ENCODE results near the gene ANKS3.

The ANKS3 gene, protein sequence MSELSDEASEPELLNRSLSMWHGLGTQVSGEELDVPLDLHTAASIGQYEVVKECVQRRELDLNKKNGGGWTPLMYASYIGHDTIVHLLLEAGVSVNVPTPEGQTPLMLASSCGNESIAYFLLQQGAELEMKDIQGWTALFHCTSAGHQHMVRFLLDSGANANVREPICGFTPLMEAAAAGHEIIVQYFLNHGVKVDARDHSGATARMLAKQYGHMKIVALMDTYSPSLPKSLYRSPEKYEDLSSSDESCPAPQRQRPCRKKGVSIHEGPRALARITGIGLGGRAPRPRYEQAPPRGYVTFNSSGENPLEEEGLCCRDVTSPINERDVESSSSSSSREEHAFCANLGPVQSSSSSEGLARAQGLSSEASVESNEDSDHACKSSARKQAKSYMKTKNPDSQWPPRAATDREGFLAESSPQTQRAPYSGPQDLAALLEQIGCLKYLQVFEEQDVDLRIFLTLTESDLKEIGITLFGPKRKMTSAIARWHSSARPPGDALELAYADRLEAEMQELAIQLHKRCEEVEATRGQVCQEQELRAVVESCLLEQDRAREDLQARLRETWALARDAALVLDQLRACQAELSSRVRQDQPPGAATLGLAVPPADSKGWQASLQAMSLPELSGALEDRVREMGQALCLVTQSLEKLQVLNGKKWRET

DNA sequence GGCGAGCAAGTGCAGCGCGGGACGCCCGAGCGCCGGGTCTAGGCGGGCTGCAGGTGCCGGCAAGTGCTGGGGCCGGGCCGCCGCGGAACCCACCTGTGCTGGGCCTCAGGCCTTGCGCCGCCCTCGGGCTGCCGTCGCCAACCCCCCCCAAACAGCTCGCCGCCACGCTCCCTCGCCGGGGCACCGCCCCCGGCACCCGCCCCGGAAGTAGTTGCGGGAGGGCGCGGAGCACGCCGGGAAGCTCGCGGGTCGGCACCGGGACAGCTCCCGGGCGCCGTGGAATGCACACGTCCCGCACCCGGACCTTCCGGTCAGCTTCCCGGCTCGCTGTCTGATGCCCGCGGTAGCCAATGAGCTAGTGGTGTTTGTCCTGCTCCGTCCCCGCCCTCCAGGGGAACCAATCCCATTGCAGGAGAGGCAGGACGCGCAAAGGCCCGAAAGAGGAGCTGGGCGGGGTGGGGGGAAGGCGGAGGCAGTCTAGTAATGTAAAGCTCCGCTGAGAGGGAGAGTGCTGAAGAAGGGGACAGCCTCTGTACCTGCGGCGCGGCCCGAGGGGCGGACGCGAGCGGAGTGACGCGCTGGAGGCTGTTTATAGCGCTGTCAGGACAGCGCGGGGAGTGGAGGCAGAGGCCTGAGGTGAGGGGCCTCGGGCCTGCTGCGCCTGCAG lies at the start of gene ANKS3, which contains the start of gene DNAAF8:
Gene ANKS3, minus strand, starts transcription at position 209 of the 667 bp plus-strand sequence. CDS start 4,122 bp downstream, outside the sequence.
Gene DNAAF8, plus strand, starts transcription at position 475 of the 667 bp plus-strand sequence. CDS start 1,978 bp downstream, outside the sequence.
- peak; percentile 99 for DNase-seq (ENCODE audit: low spot score)

DNA sequence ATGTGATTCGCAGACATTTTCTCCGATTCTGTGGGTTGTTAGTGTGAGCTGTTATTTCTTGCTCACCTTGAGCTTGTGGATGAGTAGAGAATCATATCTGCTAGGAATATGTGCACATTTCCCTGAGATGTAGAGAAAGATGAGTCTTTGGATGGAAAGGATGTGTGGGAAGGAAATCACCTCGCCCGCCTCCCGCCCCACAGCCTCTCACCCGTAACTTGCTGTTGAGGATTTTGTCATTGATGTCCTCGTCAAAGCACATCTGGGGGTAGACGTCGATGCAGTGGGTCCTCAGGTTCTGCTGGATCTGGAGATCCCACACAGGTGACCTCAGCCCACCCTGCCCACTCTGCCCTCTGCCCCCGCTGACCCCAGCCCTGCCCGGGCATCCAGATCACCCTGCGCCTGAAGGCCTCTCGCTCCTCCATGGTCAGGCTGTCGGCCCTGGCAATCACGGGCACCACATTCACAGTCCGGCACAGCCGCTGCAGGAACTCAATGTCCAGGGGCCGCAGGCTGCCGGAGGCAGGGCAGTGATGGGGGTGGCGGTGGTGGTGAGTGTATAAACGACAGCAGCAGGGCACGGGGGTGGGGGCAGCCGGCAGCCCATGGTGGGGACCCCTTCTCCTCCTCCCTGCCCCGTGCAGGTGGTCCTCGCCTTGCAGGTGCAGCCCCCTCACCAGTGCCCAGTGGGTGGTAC lies 49.3 kb upstream of the ANKS3 start:
- DNase-seq (ENCODE audit: low spot score): no peak

DNA sequence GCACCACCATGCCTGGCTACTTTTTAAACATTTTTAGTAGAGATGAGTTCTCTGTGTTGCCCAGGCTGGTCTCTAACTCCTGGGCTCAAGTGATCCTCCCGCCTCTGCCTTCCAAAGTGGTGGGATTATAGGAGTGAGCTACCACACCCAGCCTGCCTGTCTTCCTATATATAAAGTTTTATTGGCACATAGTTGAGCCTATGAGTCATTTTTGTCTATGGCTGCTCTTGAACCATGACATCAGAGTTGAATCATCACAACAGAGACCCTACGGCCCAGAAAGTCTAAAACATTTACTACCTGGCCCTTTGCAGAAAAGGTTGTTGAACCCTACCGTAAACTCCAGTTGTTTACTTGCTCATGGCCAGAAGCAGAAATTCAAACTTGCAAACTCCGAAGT lies 46.2 kb upstream of the ANKS3 start:
- DNase-seq (ENCODE audit: low spot score): no peak

DNA sequence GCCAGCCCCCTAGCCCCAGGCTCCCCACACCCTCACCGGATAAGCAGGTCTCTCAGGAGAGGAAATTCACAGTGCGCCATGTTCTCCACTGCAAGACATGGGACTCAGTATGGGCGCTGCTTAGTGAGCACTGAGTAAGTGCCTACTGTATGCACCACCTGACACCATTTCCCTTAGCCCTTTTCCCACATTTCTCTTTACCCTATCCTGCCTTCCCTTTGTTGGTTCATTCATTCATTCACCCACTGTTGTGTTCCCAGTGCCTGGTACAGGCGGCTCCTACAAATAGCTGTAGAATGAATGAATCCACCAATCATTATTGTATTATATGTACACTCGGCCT lies 44.0 kb upstream of the ANKS3 start:
- no peak for DNase-seq (ENCODE audit: low spot score)

DNA sequence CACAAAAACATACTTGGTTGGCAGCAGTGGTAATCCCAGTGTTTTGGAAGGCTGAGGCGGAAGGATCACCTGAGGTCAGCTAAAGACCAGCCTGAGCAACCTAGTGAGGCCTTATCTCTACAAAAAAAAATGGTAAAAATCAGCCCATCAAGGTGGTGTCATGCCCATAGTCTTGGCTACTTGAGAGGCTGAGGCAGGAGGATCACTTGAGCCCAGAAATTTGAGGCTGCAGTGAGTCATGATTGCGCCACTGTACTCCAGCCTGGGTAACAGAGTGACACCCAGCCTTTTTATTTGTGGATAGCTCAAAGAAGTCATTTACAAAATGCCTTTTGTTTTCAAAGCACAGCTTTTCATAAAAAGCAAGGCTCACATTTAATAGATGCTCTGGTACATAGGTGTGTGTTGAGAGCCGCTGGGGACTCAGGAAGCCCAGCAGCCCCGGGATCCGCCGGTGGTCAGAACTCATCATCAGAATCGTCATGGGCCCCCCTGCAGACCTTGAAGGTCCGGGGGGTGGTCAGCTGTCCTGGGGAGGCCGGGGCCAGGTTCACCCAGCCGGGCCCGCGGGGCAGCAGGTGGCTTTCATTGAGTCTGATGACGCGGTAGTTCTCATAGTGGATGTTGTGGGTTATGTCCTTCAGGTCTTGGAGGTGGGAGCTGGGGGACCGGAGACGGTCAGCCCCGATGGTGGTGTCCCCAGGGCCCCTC lies 43.4 kb upstream of the ANKS3 start:
- DNase-seq (ENCODE audit: low spot score): no peak

DNA sequence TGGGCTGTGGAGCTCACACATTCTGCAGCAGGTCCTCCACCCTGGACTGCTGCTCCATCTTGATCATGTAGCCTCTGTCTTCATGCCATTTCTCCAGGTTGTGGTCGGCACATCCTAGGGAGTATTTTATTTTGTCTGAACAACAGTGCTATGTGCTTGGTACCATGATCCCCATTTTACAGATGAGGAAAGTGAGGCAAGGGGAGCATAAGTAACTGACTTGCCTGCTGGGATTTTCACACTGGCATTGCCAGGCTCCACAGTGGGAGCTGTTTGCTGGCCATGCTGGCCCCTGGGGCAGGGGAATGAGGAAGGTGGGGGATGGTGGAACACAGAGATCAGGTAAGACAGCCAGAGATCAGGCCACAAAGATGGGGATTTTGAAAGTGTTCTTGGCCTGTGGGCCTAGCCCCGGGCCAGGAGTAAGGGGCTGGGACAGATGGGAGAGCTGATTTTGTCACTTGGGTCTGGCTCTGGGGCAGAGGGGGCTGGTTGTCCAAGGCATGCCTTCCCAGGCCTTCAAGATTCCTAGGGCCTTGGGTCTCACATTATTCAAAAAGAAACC lies 42.2 kb upstream of the ANKS3 start:
- no peak for DNase-seq (ENCODE audit: low spot score)

DNA sequence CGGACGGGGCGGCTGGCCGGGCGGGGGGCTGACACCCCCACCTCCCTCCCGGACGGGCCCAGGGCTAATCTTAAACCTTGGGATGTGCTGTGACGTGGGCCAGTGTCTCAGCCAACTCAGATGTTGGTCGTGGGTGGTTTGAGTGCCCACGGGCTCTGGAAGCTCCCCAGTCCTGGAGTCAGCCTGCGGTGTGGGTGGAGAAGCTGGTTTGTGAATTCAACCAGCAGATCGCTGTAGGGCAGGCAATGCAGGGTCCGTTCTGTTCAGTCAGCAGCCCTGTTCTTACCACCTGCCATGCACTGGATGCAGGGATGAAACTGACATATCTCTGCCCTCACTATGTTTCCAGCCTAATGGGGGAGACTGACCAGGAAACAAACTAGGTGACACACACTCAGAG lies 40.9 kb upstream of the ANKS3 start:
- DNase-seq (ENCODE audit: low spot score): no peak

DNA sequence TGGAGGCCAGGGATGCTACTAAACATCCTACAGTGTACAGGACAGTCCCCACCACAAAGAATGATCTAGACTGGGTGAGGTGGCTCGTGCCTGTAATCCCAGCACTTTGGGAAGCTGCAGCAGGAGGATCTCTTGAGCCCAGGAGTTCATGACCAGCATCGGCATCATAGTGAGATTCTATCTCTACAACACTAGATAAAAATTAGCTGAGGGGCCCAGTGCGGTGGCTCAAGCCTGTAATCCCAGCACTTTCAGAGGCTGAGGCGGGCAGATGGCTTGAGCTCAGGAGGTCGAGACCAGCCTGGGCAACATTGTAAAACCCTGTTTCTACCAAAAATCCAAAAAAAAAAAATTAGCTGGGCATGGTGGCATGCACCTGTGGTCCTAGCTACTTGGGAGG lies 38.3 kb upstream of the ANKS3 start:
- no peak for DNase-seq (ENCODE audit: low spot score)

DNA sequence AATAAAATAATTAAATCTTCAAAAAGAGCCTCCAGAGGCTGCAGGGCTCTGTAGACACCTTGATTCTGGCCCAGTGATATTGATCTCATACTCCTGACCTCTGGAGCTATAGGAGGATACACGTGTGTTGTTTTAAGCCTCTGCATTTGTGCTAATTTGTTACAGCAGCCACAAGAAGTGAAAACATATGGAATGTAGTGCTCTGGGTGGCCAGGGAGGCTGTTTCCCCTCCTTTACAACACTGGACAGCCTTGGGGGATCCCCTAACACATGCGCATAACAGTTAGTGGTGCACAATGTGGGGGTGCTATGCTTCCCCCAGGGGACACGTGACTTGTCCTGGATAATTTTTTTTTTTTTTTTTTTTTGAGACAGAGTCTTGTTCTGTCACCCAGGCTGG lies 37.6 kb upstream of the ANKS3 start:
- no peak for DNase-seq (ENCODE audit: low spot score)

DNA sequence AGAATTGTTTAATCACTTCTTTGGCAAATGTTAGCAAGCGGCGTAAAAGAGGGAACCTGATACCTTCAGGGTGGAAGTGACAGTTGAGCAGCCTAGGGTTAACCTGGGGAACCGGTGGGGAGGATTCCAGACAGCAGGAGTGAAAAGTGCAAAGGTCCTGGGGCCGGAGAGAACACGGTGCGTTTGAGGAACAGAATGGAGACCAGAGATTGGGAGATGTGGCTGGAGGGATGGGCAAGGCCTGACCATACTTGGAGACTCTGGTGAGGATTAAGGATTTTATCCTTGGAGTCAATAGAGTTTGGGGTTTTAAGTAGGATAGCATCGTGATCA lies 35.2 kb upstream of the ANKS3 start:
- no peak for DNase-seq (ENCODE audit: low spot score)

DNA sequence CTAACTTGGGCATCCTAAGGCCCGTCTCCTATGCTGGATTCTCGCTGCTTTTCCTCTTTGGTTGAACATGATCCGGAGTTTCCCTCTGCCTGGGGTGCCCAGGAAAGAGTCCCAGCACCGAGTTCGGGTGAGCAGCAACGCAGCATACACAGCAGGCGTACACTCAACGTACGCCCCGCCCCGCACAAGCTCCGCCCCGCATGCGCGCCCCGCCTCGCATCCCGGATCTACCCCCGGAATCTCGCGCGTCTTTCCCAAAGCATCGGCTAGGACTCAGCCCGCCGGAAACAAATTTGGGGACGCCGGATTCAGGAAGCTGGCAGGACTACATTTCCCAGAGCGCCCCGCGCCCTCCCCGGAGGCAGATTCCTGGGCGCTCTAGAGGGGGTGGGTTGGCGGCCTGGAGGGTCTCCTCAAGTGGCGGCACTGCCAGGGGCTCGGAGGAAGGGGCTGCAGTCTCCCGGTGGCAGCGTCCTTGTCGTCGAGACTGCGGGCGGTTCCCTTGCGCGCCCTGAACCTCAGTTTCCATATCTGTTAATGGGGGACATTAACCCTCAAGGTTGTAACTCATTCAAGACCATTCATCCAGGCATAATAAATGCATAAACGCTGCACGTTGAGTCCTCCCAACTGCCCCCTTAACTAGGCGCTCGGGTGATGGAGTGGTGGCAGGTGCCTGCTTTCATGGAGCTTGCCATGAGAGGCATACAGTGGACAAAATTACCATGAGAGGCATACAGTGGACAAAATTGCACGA lies 34.7 kb upstream of the ANKS3 start:
- peak; percentile 98 for DNase-seq (ENCODE audit: low spot score)

DNA sequence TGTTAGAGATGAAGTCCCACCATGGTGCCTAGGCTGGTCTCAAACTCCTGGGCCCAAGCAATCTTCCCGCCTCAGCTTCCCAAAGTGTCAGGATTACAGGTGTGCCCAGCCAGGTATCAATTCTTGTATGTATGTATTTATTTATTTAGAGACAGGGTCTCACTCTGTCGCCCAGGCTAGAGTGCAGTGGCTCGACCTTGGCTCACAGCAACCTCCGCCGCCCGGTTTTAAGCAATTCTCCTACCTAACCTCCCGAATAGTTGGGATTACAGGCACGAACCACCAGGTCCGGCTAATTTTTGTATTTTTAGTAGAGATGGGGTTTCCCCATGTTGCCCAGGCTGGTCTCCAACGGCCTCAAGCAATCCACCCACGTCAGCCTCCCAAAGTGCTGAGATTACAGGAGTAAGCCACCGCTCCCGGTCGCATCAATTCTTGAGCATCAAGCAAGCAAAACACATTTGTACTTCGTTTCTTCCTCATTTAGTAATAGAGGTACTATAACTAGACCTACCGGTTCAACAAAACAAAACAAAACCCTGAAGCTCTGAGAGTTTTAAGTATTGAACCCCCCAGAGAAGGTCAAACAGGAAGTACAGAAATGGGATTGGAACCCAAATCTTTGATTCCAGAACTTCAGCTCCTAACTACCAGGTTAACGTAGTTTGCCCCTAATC lies 33.9 kb upstream of the ANKS3 start:
- DNase-seq (ENCODE audit: low spot score): no peak

DNA sequence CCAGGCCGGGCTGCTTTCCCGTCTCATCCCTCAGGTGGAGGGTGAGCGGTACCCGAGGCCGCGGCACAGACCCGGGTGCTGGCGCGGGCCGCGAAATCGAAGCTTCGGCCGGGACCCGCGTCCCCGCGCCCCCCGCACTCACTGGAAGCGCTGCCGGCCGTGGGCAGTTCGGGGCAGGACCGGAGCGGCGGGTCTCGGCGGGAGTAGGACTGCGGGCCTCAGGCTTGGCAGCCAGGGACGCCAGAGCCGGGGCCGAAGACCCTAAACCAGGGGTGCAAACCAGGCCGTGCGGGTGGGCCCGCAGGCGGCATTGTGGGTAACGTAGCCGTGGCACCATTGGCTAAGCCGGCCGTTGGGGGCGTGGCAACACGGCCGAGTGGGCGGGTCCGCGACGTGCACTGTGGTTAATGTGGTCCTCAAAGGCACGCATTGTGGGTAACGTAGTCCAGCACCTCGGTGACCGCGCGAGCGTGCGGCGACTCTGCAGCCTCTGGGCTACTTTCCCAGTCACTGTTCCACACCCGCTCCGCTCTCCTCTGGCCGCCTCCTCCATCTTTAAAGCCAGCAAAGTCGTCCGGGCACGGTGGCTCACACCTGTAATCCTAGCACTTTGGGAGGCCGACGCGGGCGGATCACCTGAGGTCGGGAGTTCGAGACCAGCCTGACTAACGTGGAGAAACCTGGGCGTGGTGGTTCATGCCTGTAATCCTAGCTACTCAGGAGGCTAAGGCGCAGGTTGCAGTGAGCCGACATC lies 33.0 kb upstream of the ANKS3 start, which contains the start of gene ZNF500:
Gene ZNF500, minus strand, starts transcription at position 288 of the 754 bp plus-strand sequence. CDS start 1,184 bp downstream, outside the sequence.
- DNase-seq (ENCODE audit: low spot score): peak; percentile 98

DNA sequence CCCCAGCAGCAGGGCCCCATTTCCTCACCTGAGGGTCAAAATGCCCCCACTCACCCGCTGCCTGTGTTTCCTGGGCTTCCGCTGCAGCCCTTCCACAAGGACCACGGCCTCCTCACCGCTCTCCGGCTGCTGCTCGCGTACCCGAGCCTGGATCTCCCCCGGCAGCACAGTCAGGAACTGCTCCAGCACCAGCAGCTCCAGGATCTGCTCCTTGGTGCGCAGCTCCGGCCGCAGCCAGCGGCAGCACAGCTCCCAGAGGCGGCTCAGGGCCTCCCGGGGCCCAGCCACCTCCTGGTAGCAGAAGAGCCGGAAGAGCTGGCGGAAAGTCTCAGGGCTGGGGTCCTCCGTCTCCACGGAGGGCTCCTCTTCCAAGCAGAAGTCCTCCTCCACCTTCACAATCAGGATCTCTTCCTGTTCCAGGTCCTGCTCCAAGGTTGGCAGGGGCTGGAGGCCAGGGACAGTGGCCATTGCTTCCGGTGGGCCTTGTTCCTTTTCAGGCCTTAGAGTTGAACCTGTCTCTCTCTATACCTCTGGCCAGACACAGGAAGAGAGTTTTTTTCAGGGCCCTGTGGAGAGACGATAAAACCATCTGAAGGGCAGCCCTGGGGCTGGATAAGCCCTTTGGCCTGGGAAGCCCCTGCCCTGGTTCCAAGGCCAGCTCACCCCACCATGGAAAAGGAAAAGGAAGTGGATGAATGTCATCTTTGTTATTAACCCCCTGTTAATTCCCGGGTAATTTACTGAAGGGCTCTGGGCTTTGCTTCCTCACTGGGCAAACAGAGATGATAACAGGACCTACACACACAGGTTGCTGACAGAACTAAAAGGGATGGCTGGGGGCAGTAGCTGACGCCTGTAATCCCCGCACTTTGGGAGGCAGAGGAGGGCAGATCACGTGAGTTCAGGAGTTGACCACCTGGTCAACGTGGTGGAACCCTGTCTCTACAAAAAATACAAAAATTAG lies 31.7 kb upstream of the ANKS3 start:
- DNase-seq (ENCODE audit: low spot score): no peak

DNA sequence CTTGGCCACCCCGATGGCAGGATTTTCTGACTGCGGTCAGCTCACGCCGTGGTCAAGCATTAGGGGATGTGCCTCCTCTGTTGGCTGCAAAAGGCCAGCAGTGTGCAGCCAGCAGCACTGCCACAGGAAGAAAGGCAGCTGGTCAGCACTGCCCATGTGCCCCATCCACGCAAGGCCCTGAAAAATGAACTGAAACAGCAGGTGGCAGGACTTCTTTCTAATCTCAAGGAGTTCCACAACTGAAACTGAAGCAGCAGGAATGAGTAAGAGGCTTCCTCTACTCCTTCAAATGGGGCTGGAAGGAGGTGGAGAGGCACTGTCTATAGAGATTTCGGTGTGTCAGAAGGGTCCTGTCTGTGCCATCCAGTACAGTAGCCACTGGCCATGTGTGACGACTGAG lies 29.7 kb upstream of the ANKS3 start:
- no peak for DNase-seq (ENCODE audit: low spot score)

DNA sequence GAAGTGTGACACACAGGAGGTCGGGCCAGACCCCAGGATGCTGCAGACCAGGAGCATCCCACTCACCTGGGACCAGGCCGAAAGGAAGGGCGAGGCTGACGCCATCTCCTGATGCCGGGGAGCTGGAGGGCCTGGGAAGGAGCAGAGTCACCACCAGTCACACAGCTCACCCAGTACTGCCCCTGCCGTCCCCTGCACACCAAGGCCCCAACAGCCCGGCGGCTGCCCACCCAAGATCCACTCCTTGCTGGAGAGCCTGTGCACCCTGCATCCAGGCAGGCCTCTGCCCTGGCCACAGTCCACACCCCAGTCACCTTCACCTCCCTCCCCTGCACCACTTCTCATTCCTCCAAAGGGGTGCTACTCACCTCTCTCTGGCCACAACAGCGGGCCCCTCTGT lies 28.1 kb upstream of the ANKS3 start:
- no peak for DNase-seq (ENCODE audit: low spot score)

DNA sequence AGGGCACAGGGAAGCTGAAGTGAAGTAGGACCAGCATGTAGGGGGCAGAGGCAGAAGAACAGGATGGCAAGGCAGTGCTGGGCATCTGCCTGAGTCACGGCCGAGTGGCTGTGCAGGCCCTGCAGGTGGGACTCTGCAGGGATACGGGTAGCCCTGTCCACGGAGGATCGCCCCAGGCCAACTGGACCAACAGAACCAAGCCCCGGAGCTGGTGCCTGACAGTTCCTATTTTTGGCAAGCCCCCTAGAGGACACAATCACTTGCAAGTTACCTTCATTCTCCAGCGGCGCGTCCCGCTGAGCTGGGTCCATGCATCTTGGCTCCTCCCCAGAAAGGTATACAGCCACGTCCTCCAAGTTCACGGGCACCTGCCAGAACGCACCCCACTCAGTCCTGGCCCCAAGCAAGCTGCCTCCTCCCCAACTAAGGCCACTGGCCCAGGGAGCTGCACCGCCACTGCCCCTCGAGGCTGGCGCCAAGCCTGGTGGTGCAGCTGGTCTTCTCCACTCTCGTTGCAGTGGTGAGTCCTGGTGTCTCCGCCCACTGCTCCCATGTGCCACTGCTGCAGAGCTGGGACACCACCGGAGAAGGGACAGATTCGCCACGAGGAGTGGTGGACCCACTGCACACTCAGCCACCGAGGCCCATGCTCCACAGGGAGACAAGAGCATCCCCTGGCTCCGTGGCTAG lies 26.3 kb upstream of the ANKS3 start:
- DNase-seq (ENCODE audit: low spot score): no peak

DNA sequence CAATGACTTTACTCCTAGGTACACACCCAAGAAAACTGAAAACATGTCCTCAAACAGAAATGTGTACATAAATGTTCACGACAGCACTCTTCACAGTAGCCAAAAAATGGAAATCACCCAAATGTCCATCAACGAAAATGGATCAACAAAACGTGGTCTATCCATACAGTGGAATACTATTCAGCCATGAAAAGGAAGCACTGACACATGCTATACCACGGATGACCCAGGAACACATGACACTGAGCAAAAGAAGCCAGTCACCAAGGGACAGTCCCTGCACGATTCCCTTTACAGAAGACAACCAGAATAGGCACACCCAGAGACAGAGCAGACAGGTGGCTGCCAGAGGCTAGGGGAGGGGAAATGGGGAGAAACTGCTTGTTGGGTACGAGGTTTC lies 21.6 kb upstream of the ANKS3 start:
- DNase-seq (ENCODE audit: low spot score): no peak
